ENCODE measurements around the gene IKZF1.

GRCh38 chr7:50312250-50313162, 8.0 kb downstream of the IKZF1 start:
- TF ChIP-seq, protein P1, sequence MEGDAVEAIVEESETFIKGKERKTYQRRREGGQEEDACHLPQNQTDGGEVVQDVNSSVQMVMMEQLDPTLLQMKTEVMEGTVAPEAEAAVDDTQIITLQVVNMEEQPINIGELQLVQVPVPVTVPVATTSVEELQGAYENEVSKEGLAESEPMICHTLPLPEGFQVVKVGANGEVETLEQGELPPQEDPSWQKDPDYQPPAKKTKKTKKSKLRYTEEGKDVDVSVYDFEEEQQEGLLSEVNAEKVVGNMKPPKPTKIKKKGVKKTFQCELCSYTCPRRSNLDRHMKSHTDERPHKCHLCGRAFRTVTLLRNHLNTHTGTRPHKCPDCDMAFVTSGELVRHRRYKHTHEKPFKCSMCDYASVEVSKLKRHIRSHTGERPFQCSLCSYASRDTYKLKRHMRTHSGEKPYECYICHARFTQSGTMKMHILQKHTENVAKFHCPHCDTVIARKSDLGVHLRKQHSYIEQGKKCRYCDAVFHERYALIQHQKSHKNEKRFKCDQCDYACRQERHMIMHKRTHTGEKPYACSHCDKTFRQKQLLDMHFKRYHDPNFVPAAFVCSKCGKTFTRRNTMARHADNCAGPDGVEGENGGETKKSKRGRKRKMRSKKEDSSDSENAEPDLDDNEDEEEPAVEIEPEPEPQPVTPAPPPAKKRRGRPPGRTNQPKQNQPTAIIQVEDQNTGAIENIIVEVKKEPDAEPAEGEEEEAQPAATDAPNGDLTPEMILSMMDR (IDR thresholded peaks at IDR 0.05; ENCODE audit: insufficient read depth, low read depth, low read length): no peak
- TF ChIP-seq EZH2 (IDR thresholded peaks at IDR 0.05; ENCODE audit: insufficient read depth, low read length): no peak
